ENCODE results near the gene ZFP62. TPM values are rescaled to one million over a fixed set of nuclear protein-coding genes. Genes with fewer than 3 reads are reported as not detected.
A peak's percentile ranks its signal among the peaks of the same experiment; 100 is the strongest.

Gene ZFP62
- total RNA-seq, 4 donors from 2014 or later, result 35.5 to 41.1 (median 39.1) TPM

GRCh38 chr5:180872419-180872818 lies 11.3 kb upstream of the ZFP62 start:
- no peak for TF ChIP-seq POLR2A (IDR thresholded peaks at IDR 0.05)
- TF ChIP-seq EP300 (IDR thresholded peaks at IDR 0.05), result no peak
- TF ChIP-seq CTCF (IDR thresholded peaks at IDR 0.05), result no peak
- TF ChIP-seq POLR2AphosphoS5 (IDR thresholded peaks at IDR 0.05), result no peak
- Histone ChIP-seq H3K27me3 (no peaks in the 10 kb centered on the region), H3K4me1 (peaks cover 21% of the 10 kb centered on the region), H3K4me3 (no peak overlapping the region), H3K36me3 (no peaks in the 10 kb centered on the region), H3K27ac (no peak overlapping the region), H3K9me3 (no peaks in the 10 kb centered on the region)
- no peak for DNase-seq (ENCODE audit: low spot score in 2 of 2)
- 70% methylated on average over 5 of the region's 9 CpGs for WGBS

GRCh38 chr5:180870276-180871068 lies 9.4 kb upstream of the ZFP62 start:
- WGBS, result 75% methylated on average over 16 of the region's 16 CpGs
- no peak for TF ChIP-seq POLR2AphosphoS5 (IDR thresholded peaks at IDR 0.05)
- DNase-seq (ENCODE audit: low spot score in 2 of 2), result no peak
- H3K4me1 ChIP-seq, result peaks cover 21% of the 10 kb centered on the region
- no peaks in the 10 kb centered on the region for H3K36me3 ChIP-seq
- H3K27me3 ChIP-seq, result no peaks in the 10 kb centered on the region
- H3K27ac ChIP-seq, result peak overlapping the region; percentile 13
- H3K9me3 ChIP-seq, result no peaks in the 10 kb centered on the region
- H3K4me3 ChIP-seq, result no peak overlapping the region

- WGBS, result 35% methylated on average over 1 of the region's 1 CpG
- no peaks in the 10 kb centered on the region for H3K36me3 ChIP-seq
- DNase-seq (ENCODE audit: low spot score in 2 of 2), result no peak
These were observed 8.5 kb upstream of the ZFP62 start for GRCh38 chr5:180869587-180869986.

GRCh38 chr5:180868960-180869359 lies 7.9 kb upstream of the ZFP62 start:
- 2% methylated on average over 3 of the region's 3 CpGs for WGBS
- Histone ChIP-seq H3K9me3 (no peaks in the 10 kb centered on the region), H3K27ac (no peak overlapping the region), H3K27me3 (no peaks in the 10 kb centered on the region), H3K4me3 (no peak overlapping the region), H3K36me3 (no peaks in the 10 kb centered on the region), H3K4me1 (peaks cover 17% of the 10 kb centered on the region)
- DNase-seq (ENCODE audit: low spot score in 2 of 2), result peak; percentile 90
- peak; percentile 68 to 71 for TF ChIP-seq CTCF (IDR thresholded peaks at IDR 0.05)
- peak in 1 of 3 donors; percentile 37 for TF ChIP-seq POLR2AphosphoS5 (IDR thresholded peaks at IDR 0.05)
- no peak for TF ChIP-seq POLR2A (IDR thresholded peaks at IDR 0.05)

More at GRCh38 chr5:180869587-180869986, 8.5 kb upstream of the ZFP62 start:
- H3K9me3 ChIP-seq, result no peaks in the 10 kb centered on the region
- no peak overlapping the region for H3K4me3 ChIP-seq
- TF ChIP-seq CTCF (IDR thresholded peaks at IDR 0.05) (no peak), POLR2AphosphoS5 (IDR thresholded peaks at IDR 0.05) (peak in 1 of 3 donors; percentile 16), EP300 (IDR thresholded peaks at IDR 0.05) (peak; percentile 32)
- no peaks in the 10 kb centered on the region for H3K27me3 ChIP-seq
- peak overlapping the region; percentile 13 for H3K27ac ChIP-seq
- peaks cover 21% of the 10 kb centered on the region for H3K4me1 ChIP-seq

GRCh38 chr5:180866985-180867384 lies 5.9 kb upstream of the ZFP62 start:
- Histone ChIP-seq H3K4me1 (peaks cover 17% of the 10 kb centered on the region), H3K4me3 (no peak overlapping the region), H3K36me3 (no peaks in the 10 kb centered on the region), H3K9me3 (no peaks in the 10 kb centered on the region), H3K27me3 (no peaks in the 10 kb centered on the region), H3K27ac (no peak overlapping the region)
- no peak for DNase-seq (ENCODE audit: low spot score in 2 of 2)
- TF ChIP-seq CTCF (IDR thresholded peaks at IDR 0.05), result no peak
- no peak for TF ChIP-seq POLR2A (IDR thresholded peaks at IDR 0.05)
- no peak for TF ChIP-seq EP300 (IDR thresholded peaks at IDR 0.05)
- no peak for TF ChIP-seq POLR2AphosphoS5 (IDR thresholded peaks at IDR 0.05)
- 89% methylated on average over 10 of the region's 10 CpGs for WGBS

Data from suprapubic skin (tissue), 4 donors.